ENCODE results near the gene PDIA5.

DNA sequence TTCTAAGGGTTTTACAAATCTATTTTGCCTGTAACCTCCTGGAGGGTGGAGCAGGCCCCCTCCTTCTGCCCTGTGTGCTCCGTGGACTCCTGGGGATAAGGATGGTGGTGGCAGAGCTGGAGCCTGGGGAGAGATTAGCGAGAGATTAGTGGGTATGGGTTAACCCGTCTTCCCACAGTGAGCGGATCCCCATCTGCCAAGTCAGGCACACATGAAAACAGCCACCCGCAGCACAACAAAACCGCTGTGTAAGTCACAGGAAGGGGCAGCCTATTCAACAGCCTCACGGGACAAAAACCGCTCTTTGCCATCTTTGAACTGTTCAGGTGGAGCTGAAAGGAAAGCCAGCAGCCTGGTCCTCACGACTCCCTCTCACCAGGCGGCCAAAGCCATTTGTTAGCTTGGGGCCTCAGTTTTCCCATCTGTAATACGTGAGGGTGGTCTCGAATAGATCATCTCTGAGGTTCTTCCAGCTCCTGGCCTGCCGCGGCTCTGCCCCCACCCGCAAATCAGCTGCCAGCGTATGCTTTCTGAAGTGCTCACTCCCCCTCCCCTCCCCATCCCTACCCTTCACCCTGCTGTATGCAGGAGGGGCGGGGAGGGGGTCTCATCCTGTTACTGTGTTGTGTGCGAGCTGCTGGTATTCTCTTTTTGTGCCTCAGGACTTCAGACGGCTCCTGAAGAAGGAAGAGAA, 43.6 kb downstream of the PDIA5 start:
- TF ChIP-seq, protein P1, sequence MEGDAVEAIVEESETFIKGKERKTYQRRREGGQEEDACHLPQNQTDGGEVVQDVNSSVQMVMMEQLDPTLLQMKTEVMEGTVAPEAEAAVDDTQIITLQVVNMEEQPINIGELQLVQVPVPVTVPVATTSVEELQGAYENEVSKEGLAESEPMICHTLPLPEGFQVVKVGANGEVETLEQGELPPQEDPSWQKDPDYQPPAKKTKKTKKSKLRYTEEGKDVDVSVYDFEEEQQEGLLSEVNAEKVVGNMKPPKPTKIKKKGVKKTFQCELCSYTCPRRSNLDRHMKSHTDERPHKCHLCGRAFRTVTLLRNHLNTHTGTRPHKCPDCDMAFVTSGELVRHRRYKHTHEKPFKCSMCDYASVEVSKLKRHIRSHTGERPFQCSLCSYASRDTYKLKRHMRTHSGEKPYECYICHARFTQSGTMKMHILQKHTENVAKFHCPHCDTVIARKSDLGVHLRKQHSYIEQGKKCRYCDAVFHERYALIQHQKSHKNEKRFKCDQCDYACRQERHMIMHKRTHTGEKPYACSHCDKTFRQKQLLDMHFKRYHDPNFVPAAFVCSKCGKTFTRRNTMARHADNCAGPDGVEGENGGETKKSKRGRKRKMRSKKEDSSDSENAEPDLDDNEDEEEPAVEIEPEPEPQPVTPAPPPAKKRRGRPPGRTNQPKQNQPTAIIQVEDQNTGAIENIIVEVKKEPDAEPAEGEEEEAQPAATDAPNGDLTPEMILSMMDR (IDR thresholded peaks at IDR 0.05 in 2 of 3, conservative IDR thresholded peaks at IDR 0.05 in 1 of 3; ENCODE audit: borderline replicate concordance in 1 of 3, insufficient read depth in 1 of 3, low read depth in 2 of 3, low read length in 2 of 3) = no peak
- TF ChIP-seq YY1 (IDR thresholded peaks at IDR 0.05; ENCODE audit: extremely low read depth, insufficient replicate concordance, low read depth, low read length) (no peak), POLR2AphosphoS5 (IDR thresholded peaks at IDR 0.05; ENCODE audit: low read depth, low read length) (no peak), EZH2 (IDR thresholded peaks at IDR 0.05) (no peak), JUND (IDR thresholded peaks at IDR 0.05) (no peak), POLR2A (IDR thresholded peaks at IDR 0.05; ENCODE audit: borderline replicate concordance, extremely low read depth, insufficient read depth, insufficient read length) (no peak), SRF (IDR thresholded peaks at IDR 0.05; ENCODE audit: low read depth) (no peak), SP1 (IDR thresholded peaks at IDR 0.05; ENCODE audit: low read depth) (no peak), RAD21 (IDR thresholded peaks at IDR 0.05; ENCODE audit: low read depth) (no peak), EZH2phosphoT487 (IDR thresholded peaks at IDR 0.05; ENCODE audit: borderline replicate concordance) (no peak)
- TF ChIP-seq, protein P2, sequence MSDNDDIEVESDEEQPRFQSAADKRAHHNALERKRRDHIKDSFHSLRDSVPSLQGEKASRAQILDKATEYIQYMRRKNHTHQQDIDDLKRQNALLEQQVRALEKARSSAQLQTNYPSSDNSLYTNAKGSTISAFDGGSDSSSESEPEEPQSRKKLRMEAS (IDR thresholded peaks at IDR 0.05) = no peak
- TF ChIP-seq, protein P3, sequence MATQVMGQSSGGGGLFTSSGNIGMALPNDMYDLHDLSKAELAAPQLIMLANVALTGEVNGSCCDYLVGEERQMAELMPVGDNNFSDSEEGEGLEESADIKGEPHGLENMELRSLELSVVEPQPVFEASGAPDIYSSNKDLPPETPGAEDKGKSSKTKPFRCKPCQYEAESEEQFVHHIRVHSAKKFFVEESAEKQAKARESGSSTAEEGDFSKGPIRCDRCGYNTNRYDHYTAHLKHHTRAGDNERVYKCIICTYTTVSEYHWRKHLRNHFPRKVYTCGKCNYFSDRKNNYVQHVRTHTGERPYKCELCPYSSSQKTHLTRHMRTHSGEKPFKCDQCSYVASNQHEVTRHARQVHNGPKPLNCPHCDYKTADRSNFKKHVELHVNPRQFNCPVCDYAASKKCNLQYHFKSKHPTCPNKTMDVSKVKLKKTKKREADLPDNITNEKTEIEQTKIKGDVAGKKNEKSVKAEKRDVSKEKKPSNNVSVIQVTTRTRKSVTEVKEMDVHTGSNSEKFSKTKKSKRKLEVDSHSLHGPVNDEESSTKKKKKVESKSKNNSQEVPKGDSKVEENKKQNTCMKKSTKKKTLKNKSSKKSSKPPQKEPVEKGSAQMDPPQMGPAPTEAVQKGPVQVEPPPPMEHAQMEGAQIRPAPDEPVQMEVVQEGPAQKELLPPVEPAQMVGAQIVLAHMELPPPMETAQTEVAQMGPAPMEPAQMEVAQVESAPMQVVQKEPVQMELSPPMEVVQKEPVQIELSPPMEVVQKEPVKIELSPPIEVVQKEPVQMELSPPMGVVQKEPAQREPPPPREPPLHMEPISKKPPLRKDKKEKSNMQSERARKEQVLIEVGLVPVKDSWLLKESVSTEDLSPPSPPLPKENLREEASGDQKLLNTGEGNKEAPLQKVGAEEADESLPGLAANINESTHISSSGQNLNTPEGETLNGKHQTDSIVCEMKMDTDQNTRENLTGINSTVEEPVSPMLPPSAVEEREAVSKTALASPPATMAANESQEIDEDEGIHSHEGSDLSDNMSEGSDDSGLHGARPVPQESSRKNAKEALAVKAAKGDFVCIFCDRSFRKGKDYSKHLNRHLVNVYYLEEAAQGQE (IDR thresholded peaks at IDR 0.05; ENCODE audit: low read depth) = no peak
- TF ChIP-seq, protein P4, sequence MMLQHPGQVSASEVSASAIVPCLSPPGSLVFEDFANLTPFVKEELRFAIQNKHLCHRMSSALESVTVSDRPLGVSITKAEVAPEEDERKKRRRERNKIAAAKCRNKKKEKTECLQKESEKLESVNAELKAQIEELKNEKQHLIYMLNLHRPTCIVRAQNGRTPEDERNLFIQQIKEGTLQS (IDR thresholded peaks at IDR 0.05) = no peak

All from HCT116 (cell line).